ENCODE data around the gene TWIST1. TPM values are rescaled to one million over a fixed set of nuclear protein-coding genes. Genes with fewer than 3 reads are reported as not detected.

The TWIST1 gene
- total and polyA plus RNA-seq, 8 donors = 0.09 to 2.2 (median 0.49) TPM; not detected in 2

- intact Hi-C loops (cut with DNase I) = no loop called here
- TF ChIP-seq, protein P1, sequence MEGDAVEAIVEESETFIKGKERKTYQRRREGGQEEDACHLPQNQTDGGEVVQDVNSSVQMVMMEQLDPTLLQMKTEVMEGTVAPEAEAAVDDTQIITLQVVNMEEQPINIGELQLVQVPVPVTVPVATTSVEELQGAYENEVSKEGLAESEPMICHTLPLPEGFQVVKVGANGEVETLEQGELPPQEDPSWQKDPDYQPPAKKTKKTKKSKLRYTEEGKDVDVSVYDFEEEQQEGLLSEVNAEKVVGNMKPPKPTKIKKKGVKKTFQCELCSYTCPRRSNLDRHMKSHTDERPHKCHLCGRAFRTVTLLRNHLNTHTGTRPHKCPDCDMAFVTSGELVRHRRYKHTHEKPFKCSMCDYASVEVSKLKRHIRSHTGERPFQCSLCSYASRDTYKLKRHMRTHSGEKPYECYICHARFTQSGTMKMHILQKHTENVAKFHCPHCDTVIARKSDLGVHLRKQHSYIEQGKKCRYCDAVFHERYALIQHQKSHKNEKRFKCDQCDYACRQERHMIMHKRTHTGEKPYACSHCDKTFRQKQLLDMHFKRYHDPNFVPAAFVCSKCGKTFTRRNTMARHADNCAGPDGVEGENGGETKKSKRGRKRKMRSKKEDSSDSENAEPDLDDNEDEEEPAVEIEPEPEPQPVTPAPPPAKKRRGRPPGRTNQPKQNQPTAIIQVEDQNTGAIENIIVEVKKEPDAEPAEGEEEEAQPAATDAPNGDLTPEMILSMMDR (IDR thresholded peaks at IDR 0.05) = no peak
- ATAC-seq = no peak
- Histone ChIP-seq H3K36me3 (no peaks in the 10 kb centered on the region), H3K9me3 (no peaks in the 10 kb centered on the region), H3K27me3 (peaks cover 0 to 27% (median 2%) of the 10 kb centered on the region in 4 donors), H3K4me3 (no peak overlapping the region), H3K27ac (no peak overlapping the region), H3K4me1 (no peaks in the 10 kb centered on the region)
- DNase-seq = no peak
- WGBS, 2 donors = 38 to 44% methylated on average over 4 of the region's 4 CpGs
- FAIRE-seq = no peak
Measured at GRCh38 chr7:19133390-19133789, 16.0 kb upstream of the TWIST1 start.

DNA sequence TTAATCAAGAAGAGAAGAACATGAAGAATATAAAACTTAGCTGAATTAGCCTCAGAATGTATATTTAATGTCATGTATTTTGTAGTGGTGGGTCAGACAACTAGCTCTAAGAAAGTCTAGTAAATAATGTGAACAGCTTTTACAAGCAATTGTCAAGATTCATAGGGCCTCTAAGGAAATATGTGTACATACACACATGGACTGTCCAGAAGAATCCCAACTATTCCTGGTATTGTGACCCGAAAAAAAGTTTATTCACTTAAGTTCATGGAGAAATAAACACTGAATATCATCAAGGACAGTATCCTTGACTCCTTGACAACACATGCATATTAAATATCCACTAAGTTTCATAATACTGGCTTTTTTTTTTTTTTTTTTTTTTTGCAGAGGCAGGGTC lies 11.4 kb upstream of the TWIST1 start:
- 40 to 44% methylated on average over 1 of the region's 1 CpG for WGBS, 2 donors
- no peak for DNase-seq
- no peak for FAIRE-seq

DNA sequence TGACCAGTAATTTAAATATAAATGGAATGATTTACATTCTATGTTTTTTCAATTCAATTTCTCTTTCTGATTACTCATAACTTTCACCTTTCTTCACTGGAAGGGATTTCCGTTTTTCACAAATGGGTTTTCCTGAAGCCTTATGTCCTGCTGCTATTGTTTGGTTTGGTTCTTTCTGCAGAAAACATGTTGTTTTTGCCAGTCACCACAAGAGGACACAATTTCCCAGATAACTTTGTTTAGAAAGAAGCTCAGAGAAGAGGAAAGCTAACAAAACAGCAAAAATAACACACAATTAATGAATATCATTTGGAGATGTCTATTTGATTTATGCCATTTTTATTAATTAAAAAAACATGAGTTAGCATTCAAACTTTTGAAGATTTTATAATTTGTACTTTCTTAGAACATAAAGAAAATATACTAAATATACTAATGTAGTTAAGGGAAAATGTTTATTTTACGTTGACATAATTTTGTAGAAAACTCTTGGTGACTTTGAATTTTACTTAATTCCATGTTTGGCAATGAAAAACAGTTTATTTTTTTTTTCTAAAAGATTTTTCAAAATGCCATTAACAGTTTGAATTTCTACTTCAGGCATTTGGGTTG lies 4.6 kb upstream of the TWIST1 start:
- peaks cover 0 to 34% (median 4%) of the 10 kb centered on the region in 4 donors for H3K27me3 ChIP-seq

More for the DNA sequence above, 11.4 kb upstream of the TWIST1 start:
- TF ChIP-seq, protein P1 (IDR thresholded peaks at IDR 0.05) = no peak
- intact Hi-C loops (cut with DNase I) = no loop called here
- Histone ChIP-seq H3K27me3 (peaks cover 0 to 27% (median 2%) of the 10 kb centered on the region in 4 donors), H3K27ac (no peak overlapping the region), H3K9me3 (no peaks in the 10 kb centered on the region), H3K4me3 (no peak overlapping the region), H3K36me3 (no peaks in the 10 kb centered on the region), H3K4me1 (no peaks in the 10 kb centered on the region)
- no peak for ATAC-seq

DNA sequence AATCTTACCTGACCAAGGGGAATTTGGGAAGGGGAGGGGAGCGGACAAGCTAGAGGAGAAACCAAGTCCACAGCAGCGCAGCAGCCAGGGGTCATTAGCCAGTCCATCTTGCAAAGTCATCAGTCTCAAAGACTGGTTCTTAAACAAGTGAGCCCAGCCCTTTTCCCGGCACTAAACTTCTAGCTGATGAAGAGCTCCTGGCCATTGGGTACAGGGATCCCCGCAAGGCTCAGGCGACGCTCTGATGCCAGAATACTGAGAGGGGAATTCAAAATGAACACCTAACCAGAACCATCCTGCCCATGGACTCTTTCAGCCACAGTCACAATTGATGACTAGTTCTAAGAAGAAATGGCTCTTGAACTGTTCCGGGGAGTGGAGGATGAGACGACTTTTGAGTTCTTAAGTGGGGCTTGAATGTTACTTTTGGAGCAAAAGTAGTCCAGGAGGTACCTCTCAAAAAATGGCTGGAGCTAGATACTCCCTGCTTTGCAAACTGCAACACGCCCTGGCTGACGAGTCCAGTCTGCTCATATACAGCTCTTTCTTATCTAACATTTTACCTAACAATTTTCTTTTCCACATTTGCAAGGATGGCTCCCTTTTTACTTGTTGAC lies 2.5 kb upstream of the TWIST1 start:
- 12 to 13% methylated on average over 10 of the region's 10 CpGs for WGBS, 2 donors
- FAIRE-seq = no peak

More for the DNA sequence above, 4.6 kb upstream of the TWIST1 start:
- TF ChIP-seq, protein P1 (IDR thresholded peaks at IDR 0.05) = no peak
- DNase-seq (no peak), FAIRE-seq (peak; percentile 79), ATAC-seq (no peak)
- WGBS, 2 donors = 33 to 37% methylated on average over 2 of the region's 2 CpGs
- H3K9me3 ChIP-seq = no peaks in the 10 kb centered on the region
- H3K4me3 ChIP-seq = no peak overlapping the region
- no peaks in the 10 kb centered on the region for H3K36me3 ChIP-seq
- intact Hi-C loops (cut with DNase I) = no loop called here
- H3K4me1 ChIP-seq = no peaks in the 10 kb centered on the region
- H3K27ac ChIP-seq = no peak overlapping the region

More for the DNA sequence above, 2.5 kb upstream of the TWIST1 start:
- DNase-seq (no peak), ATAC-seq (no peak)
- Histone ChIP-seq H3K4me1 (peaks cover 0 to 5% (median 0%) of the 10 kb centered on the region in 3 donors), H3K4me3 (no peak overlapping the region), H3K27ac (no peak overlapping the region), H3K27me3 (peaks cover 3 to 51% (median 4%) of the 10 kb centered on the region in 4 donors), H3K36me3 (no peaks in the 10 kb centered on the region), H3K9me3 (no peaks in the 10 kb centered on the region)
- intact Hi-C loops (cut with DNase I) = no loop called here
- TF ChIP-seq, protein P1 (IDR thresholded peaks at IDR 0.05) = no peak

All from pancreas (tissue), 10 donors.